Hindlimb muscle (tissue), 1 donor: ENCODE results near the gene SAMD7. TPM values are rescaled to one million over a fixed set of nuclear protein-coding genes. Genes with fewer than 3 reads are reported as not detected.
A peak's percentile ranks its signal among the peaks of the same experiment; 100 is the strongest.

Experiments
- DNase-seq: peaks from one replicate; pipeline ENCODE4 v3.0.0-alpha.2; 2013
- polyA plus RNA-seq: library from polyadenylated mRNA; unstranded; fragments of 120-200 nt; gene quantifications from one replicate; pipeline ENCODE4 v1.2.1, GENCODE V29; 2013; ENCODE audit not compliant: insufficient read length

SAMD7 gene
- polyA plus RNA-seq, 1 donor = not detected

DNA sequence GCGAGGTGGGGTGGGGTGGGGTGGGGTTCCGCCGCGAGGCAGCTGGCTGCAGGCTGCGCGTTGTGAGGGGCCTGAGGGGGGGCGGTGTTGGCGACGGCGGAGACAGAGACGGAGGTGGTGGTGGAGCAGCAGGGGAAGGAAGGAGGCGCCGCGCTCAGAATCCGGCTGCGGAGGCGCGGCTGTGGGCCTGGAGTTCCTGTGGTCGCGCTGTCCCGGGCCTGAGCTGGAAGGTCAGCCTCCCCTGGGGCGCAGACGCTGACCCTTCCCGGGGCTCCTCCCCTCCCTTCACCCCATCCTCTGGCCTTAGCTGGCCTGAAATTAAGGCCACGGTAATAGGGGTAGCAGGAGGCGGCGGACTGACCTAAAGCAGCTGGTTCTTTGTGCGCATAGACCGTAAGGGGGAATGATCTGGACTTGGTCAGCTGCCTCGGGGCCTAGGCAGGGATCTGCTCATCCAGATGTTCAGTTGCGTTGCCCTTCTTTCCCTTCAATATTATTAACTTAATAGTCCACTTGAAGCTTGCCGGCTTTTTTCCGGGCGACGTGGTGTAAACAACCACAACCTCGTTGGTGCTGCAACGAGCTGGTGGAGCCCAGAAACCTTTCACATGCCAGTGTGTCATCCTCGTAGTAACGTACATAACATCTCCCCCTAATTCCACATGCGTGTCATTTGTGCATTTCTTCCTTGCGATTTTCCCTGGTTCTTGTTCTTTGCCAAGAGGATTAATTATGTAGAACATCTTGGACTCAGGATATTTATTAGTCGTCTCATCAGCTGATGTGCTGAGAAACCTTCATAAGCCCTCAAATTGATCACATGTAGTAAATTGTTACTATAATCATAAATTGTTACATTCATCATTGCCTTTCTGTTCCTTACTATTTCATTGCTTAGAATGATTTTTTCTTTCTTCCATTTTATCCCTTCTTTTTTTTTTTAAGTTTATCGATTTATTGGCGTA is 55.9 kb downstream of the SAMD7 start:
- DNase-seq = peak; percentile 75

DNA sequence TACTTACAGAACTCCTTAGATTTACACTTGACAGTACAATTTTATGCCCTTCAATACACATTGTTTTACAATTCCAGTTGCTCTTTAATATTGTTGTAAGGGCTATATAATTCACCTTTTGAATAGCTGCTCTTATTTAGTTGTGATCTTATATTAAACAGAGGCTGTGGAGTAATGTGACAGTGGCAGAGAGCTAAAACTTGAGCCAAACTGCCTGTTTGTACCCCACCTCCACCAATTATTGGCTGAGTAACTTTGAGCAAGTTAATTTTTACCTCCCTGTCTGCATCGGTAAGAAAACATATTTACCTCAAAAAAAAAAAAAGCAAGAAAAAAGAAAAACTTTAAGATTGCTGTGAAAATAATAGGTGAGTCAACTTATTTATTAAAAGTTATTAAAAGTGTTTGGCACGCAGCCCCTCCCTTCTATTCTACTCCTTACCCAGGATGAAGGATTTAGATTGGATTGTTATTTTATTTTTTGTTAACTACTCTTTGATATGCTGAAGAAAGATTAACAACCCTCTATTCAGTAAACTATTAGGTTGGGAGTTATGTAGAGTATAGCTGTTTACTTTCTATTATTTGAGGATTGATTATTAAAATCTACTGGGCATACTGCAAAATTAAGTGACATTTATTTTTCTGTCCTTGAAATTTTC is 57.0 kb downstream of the SAMD7 start:
- no peak for DNase-seq

DNA sequence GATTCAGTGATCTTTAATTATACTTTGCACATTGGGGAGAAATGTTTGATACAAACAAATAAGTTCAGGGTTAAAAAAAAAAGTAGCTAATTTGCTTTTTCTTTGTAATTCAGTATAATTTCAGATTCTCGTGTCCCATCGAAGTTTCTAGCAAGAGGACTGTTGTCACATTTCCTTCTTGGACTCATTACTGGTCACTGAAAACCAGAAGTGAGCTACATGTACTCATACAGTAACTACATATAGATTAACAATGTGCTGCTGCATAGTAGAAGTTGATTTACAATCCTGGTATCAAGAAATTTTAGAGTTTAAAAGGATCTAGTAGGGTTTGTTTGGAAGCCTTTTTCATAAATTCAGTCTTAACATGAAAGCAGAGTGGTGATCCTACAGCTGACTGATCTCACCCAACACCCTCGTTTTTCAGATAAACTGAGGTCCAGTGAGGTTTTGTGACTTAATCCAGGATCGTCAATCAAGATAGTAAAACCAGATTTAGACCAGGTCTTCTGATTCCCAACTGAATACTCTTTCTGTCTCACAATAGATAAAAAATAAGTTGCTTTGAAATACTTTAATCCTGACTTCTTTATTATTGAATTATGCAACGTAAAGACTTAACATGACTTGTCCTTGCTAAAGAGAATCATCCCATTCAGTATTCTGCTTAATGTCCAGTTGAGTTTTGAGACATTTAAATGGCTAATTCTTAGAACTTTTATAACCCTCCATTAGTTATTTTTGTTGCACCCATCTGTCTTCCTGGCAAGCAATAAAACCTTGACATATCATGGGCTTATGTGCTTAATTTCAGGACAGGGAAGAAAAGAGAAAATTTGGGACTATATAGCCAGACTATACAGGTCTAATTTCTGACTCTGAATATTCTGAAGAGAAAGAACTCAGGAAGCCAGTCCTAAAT is 58.1 kb downstream of the SAMD7 start:
- no peak for DNase-seq

DNA sequence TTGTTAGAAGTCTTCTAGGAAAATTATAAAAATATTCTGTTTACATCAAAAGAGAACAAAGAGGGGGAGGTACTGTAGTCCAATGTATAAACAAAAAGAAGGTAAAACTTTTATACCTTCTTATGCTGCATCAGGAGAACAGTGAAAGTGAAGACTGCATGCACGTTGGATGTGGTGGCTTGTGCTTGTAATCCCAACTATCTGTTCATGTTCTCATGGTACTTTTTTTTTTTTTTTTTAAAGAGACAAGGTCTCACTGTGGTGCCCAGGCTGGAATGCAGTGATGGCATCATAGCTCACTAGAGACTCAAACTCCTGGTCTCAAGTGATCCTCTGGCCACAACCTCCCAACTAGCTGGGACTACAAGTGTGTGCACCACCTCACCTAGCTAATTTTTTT is 59.5 kb downstream of the SAMD7 start:
- no peak for DNase-seq

DNA sequence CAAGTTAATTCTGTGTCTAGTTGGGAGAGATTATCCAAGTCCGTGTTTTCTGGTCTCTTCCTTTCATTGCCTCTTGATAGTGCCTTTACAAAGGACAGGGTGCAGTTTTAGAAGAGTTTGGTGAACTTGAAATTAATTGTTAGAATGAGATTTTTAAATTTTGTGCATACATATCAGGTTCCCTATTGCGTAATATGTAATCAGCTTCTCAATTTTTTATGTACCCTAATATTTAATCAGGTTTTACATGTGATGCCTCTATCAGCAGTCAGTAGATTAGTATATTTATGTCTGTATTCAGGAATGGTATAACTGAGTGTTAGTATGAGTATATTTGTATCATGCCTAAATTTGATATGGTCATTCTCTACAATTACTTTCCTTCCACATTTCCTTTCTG is 60.1 kb downstream of the SAMD7 start:
- DNase-seq = no peak

DNA sequence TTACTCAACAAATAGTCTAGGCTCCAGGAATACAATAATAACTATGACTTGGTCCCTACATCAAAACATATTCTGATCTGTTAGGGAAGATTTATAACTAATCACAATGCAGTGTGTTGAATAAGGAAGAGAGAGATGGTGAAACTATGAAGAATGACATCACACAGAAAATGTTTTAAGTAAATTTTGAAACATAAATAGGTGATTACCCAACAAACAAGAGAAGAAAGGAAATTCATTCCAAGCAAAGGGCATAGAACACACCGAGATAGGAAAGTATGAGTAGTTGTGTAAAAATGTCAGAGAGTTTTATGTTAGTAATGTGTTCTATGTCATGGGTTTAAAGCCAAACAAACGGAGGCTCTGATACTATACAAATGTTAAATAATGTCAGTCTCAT is 68.7 kb downstream of the SAMD7 start:
- DNase-seq = no peak

DNA sequence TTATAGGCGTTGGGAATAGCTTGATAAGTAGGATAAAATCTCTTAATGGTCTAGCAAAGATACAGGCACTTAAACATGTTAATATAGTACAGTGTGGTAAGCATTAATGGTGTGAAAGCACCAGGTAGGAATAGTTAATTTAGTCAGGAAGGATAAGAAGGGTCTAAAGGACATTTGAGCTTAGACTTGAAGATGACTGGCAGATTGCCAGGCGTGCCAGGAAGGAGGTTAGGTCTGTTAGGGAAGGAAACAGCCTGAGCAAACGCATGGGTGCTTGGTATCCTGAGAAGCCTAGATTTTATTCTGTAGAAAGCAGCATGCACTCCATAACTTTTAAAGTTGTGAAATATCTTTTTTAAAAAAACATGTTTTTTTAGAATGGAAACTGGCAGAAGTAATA is 72.9 kb downstream of the SAMD7 start:
- DNase-seq = no peak

Other genes with a start within 250 kb of the SAMD7 start
- 12.2 TPM for gene MECOM, start 247.9 kb upstream of the SAMD7 start, polyA plus RNA-seq
- gene TERC, start 146.5 kb upstream of the SAMD7 start, polyA plus RNA-seq = not detected
- gene ACTRT3, start 142.0 kb upstream of the SAMD7 start, polyA plus RNA-seq = 2.1 TPM
- 17.4 TPM for gene MYNN, start 138.2 kb upstream of the SAMD7 start, polyA plus RNA-seq
- gene LRRIQ4, start 98.7 kb upstream of the SAMD7 start, polyA plus RNA-seq = not detected
- gene LRRC34, start 98.7 kb upstream of the SAMD7 start, polyA plus RNA-seq = 3.3 TPM
- not detected for gene LRRC31, start 41.6 kb upstream of the SAMD7 start, polyA plus RNA-seq
- gene SEC62, start 55.2 kb downstream of the SAMD7 start, polyA plus RNA-seq = 66.3 TPM
- gene GPR160, start 126.4 kb downstream of the SAMD7 start, polyA plus RNA-seq = 1.8 TPM